H1 (cell line): Measurements from ENCODE around the gene AIF1L. TPM values are rescaled to one million over a fixed set of nuclear protein-coding genes. Genes with fewer than 3 reads are reported as not detected.

Experiments
- NANOG ChIP-seq: IDR thresholded peaks from 2 replicates; pipeline ENCODE4 v1.6.1; 2011; ENCODE audit warnings: low read length, low read depth, mild to moderate bottlenecking, inconsistent platforms; ENCODE audit not compliant: insufficient read depth, poor library complexity, severe bottlenecking
- RFX5 ChIP-seq: IDR thresholded peaks from 2 replicates; pipeline ENCODE4 v1.6.1; 2011; ENCODE audit warnings: low read depth, low read length, improper control_type of control experiment, borderline replicate concordance
- polyA plus RNA-seq, 7 experiments: library from polyadenylated mRNA; depleted of rRNA in 3 of 7; stranded (reverse) in 5 of 7; unstranded in 2 of 7; fragments of >200 nt in 5 of 7; fragments of 200-250 nt in 2 of 7; gene quantifications; 1 replicate in 5 of 7; 2 replicates in 1 of 7; 4 replicates in 1 of 7; pipeline versions ENCODE4 v1.2.1 to v1.2.3, GENCODE V29; 2011 to 2013; ENCODE audit warnings: missing spikeins in 2 of 7, mixed read lengths in 2 of 7
- total RNA-seq: library from RNA; stranded (reverse); fragmentation: NEBNext Ultra II Directional; extraction: Animal tissue kit (Norgen Biotek cat#: 25700); gene quantifications from 2 replicates; pipeline ENCODE4 v1.2.1, GENCODE V29; 2021

AIF1L gene
- total and polyA plus RNA-seq, 2 of the 8 experiments (the other 6 are each of a cell fraction or from before 2014, with no cell fraction given), result 70.7 to 149 TPM

DNA sequence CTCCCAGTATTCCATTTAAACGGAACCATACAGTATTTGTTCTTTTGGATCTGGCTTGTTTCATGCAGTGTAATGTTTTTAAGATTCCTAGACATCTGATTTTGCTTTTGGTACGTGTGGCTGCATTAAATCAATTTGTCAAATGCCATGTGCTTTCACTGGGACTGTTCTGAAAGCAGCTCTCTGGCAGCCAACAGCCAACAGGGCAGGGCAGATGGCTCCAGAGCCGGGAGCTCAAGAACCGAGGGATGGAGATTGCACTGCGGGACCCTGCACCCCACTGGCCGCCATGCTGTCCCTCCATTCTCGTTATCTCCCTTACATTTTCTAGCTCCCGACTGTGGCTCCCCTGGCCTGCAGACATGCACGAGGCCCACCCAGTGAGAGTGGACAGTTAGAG lies 33.4 kb upstream of the AIF1L start (continued):
- TF ChIP-seq RFX5 (no peak), NANOG (no peak)
